ENCODE data around the gene ICOSLG.

DNA sequence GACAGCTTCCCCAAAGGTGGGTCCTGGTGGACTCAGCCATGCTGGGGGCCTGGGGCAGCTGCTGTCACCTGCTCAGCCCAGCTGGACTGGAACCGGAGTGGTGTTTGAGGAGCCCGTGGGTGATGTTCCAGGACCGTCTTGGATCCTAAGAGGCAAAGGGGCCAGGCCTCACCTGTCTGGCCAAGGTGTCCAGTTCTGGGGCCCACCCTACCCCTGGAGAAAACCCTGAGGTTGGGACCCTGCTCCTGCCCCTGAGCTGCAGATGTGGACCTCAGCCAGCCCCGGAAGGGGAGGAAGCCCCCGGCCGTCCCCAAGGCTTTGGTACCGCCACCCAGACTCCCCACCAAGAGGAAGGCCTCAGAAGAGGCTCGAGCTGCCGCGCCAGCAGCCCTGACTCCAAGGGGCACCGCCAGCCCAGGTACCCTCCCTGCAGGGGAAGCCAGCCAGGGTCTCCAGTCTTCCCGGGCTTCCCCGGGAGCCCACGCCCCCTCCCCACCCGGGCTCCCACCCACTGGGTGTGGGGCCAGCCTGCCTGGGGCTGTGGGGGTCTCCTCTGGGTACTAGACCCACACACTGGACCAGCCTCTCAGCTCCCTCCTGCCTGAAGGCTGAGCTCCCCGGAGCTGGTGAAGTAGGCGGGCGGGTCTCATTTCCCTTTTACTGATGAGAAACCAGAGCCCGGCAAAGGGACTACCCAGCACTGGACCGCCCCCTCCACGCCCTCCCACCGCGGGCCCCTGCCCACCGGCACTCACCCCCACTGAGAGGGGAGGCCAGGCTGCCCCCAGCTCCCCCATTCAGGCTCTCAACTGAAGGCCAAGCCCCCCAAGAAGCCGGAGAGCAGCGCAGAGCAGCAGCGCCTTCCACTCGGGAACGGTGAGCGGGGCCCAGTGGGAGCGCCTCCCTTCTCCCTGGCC is 46.2 kb upstream of the ICOSLG start:
- TF ChIP-seq, protein P1, sequence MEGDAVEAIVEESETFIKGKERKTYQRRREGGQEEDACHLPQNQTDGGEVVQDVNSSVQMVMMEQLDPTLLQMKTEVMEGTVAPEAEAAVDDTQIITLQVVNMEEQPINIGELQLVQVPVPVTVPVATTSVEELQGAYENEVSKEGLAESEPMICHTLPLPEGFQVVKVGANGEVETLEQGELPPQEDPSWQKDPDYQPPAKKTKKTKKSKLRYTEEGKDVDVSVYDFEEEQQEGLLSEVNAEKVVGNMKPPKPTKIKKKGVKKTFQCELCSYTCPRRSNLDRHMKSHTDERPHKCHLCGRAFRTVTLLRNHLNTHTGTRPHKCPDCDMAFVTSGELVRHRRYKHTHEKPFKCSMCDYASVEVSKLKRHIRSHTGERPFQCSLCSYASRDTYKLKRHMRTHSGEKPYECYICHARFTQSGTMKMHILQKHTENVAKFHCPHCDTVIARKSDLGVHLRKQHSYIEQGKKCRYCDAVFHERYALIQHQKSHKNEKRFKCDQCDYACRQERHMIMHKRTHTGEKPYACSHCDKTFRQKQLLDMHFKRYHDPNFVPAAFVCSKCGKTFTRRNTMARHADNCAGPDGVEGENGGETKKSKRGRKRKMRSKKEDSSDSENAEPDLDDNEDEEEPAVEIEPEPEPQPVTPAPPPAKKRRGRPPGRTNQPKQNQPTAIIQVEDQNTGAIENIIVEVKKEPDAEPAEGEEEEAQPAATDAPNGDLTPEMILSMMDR (IDR thresholded peaks at IDR 0.05) = no peak
- TF ChIP-seq POLR2A (IDR thresholded peaks at IDR 0.05) = no peak
